ENCODE results near the gene RARS1.

- TF ChIP-seq CTCF (IDR thresholded peaks at IDR 0.05; ENCODE audit: low read depth, low read length), result no peak
- TF ChIP-seq EZH2phosphoT487 (IDR thresholded peaks at IDR 0.05; ENCODE audit: low read depth), result no peak
Observed at GRCh38 chr5:168513861-168514428, 27.7 kb downstream of the RARS1 start.

Measured in OCI-LY3 (cell line).